ENCODE results near the gene HS2ST1. TPM values are rescaled to one million over a fixed set of nuclear protein-coding genes. Genes with fewer than 3 reads are reported as not detected.
"Not testable (repeated sequence)": the region's sequence is repeated elsewhere in the genome, so short reads cannot be mapped to it uniquely, and the experiment has no call there.

The HS2ST1 gene
- total RNA-seq, 6 donors from 2014 or later, result 8.4 to 20.3 (median 13.9) TPM

DNA sequence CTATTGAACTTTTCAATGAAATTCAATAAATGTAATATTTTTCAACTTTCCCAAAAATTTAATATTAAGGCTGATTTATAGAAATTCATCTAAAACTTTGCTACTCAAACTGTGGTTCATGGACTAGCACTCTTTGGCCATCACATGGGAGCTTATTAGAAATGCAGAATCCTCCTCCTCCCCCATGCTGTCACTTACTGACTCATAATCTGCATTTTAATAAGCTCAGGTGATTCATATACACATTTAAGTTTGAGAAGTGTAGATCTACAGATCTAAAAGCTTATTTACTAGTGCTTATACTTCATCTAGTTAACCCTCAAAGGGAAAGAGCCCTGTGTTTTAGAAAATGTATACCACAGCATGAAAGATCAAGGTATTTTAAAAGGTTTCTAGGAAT lies 84.3 kb downstream of the HS2ST1 start:
- no peaks in the 10 kb centered on the region for H3K9me3 ChIP-seq

GRCh38 chr1:87000460-87000859 lies 86.0 kb downstream of the HS2ST1 start:
- 40 to 91% methylated on average over 2 of the region's 2 CpGs for WGBS, 2 donors
- Histone ChIP-seq H3K27me3 (no peaks in the 10 kb centered on the region), H3K9me3 (no peaks in the 10 kb centered on the region), H3K36me3 (no peaks in the 10 kb centered on the region), H3K4me3 (no peak overlapping the region), H3K27ac (no peak overlapping the region), H3K4me1 (no peaks in the 10 kb centered on the region)
- DNase-seq, result no peak
- TF ChIP-seq, protein P1, sequence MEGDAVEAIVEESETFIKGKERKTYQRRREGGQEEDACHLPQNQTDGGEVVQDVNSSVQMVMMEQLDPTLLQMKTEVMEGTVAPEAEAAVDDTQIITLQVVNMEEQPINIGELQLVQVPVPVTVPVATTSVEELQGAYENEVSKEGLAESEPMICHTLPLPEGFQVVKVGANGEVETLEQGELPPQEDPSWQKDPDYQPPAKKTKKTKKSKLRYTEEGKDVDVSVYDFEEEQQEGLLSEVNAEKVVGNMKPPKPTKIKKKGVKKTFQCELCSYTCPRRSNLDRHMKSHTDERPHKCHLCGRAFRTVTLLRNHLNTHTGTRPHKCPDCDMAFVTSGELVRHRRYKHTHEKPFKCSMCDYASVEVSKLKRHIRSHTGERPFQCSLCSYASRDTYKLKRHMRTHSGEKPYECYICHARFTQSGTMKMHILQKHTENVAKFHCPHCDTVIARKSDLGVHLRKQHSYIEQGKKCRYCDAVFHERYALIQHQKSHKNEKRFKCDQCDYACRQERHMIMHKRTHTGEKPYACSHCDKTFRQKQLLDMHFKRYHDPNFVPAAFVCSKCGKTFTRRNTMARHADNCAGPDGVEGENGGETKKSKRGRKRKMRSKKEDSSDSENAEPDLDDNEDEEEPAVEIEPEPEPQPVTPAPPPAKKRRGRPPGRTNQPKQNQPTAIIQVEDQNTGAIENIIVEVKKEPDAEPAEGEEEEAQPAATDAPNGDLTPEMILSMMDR (IDR thresholded peaks at IDR 0.05), result no peak
- no peak for TF ChIP-seq POLR2A (IDR thresholded peaks at IDR 0.05)
- no peak for ATAC-seq (ENCODE audit: low FRiP score in 2 of 2)

More for the DNA sequence above, 84.3 kb downstream of the HS2ST1 start:
- no peak overlapping the region for H3K4me3 ChIP-seq
- TF ChIP-seq, protein P1 (IDR thresholded peaks at IDR 0.05), result no peak
- TF ChIP-seq POLR2AphosphoS5 (IDR thresholded peaks at IDR 0.05), result no peak
- TF ChIP-seq EP300 (IDR thresholded peaks at IDR 0.05), result no peak
- no peak for TF ChIP-seq POLR2A (IDR thresholded peaks at IDR 0.05)
- ATAC-seq (ENCODE audit: low FRiP score in 2 of 2) (no peak), DNase-seq (no peak)
- H3K36me3 ChIP-seq, result no peaks in the 10 kb centered on the region
- H3K27ac ChIP-seq, result no peak overlapping the region
- no peaks in the 10 kb centered on the region for H3K4me1 ChIP-seq
- no peaks in the 10 kb centered on the region for H3K27me3 ChIP-seq

- H3K27me3 ChIP-seq, result no peaks in the 10 kb centered on the region
- no peak overlapping the region for H3K27ac ChIP-seq
- no peak overlapping the region for H3K4me3 ChIP-seq
- ATAC-seq (ENCODE audit: low FRiP score in 2 of 2) (no peak), DNase-seq (no peak)
- H3K4me1 ChIP-seq, result no peaks in the 10 kb centered on the region
- TF ChIP-seq EP300 (IDR thresholded peaks at IDR 0.05) (no peak), POLR2A (IDR thresholded peaks at IDR 0.05) (no peak), POLR2AphosphoS5 (IDR thresholded peaks at IDR 0.05) (no peak)
- TF ChIP-seq, protein P1 (IDR thresholded peaks at IDR 0.05), result no peak
- no peaks in the 10 kb centered on the region for H3K36me3 ChIP-seq
- 100% methylated on average over 1 of the region's 1 CpG for WGBS, 2 donors
- no peaks in the 10 kb centered on the region for H3K9me3 ChIP-seq
Measured at GRCh38 chr1:87004857-87005256, 90.4 kb downstream of the HS2ST1 start.

- Histone ChIP-seq H3K27ac (no peak overlapping the region), H3K4me1 (no peaks in the 10 kb centered on the region), H3K27me3 (no peaks in the 10 kb centered on the region), H3K9me3 (peaks cover 0 to under 1% (median 0%) of the 10 kb centered on the region in 4 donors), H3K4me3 (no peak overlapping the region), H3K36me3 (no peaks in the 10 kb centered on the region)
- no peak for DNase-seq
- no peak for ATAC-seq (ENCODE audit: low FRiP score in 2 of 2)
- 67 to 94% methylated on average over 1 of the region's 1 CpG for WGBS, 2 donors
- TF ChIP-seq POLR2A (IDR thresholded peaks at IDR 0.05) (no peak), EP300 (IDR thresholded peaks at IDR 0.05) (no peak), POLR2AphosphoS5 (IDR thresholded peaks at IDR 0.05) (no peak)
- TF ChIP-seq, protein P1 (IDR thresholded peaks at IDR 0.05), result no peak
Measured at GRCh38 chr1:87007323-87007722, 92.9 kb downstream of the HS2ST1 start.

DNA sequence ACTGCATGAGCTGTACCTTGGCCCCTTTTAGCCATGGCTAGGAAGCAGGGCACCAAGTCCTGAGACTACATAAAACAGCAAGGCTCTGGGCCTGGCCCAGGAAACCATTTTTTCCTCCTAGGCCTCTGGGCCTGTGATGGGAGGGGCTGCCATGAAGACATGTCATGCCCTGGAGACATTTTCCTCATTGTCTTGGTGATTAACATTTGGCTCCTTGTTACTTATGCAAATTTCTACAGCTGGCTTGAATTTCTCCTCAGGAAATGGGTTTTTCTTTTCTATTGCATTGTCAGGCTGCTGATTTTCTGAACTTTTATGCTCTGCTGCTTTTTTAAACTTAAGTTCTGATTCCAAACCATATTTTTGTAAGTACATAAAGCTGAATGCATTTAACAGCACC lies 99.0 kb downstream of the HS2ST1 start:
- not testable (repeated sequence) for DNase-seq; H3K27me3 ChIP-seq; H3K36me3 ChIP-seq; H3K27ac ChIP-seq; H3K4me3 ChIP-seq; ATAC-seq (ENCODE audit: low FRiP score in 2 of 2); H3K4me1 ChIP-seq
- H3K9me3 ChIP-seq, result peaks cover 0 to 16% (median 13%) of the 10 kb centered on the region in 4 donors

Data from upper lobe of left lung (tissue), 6 donors.